ENCODE results near the gene HKDC1.
"Not testable (repeated sequence)": the region's sequence is repeated elsewhere in the genome, so short reads cannot be mapped to it uniquely, and the experiment has no call there.

Gene HKDC1

GRCh38 chr10:69220041-69220451 is at the start of gene HKDC1:
Gene HKDC1, plus strand, starts transcription at chr10:69220332. Its CDS starts 104 bp downstream, at chr10:69220436.
- Histone ChIP-seq H3K79me2 (ENCODE audit: control insufficient read depth, insufficient read depth, low read length, unreplicated experiment) (no peaks in the 10 kb centered on the region), H2AFZ (ENCODE audit: low read length, unreplicated experiment) (no peak within 1 kb of the TSS), H3K36me3 (ENCODE audit: insufficient read depth, low read length) (no peaks in the 10 kb centered on the region), H3K27me3 (ENCODE audit: insufficient read depth, low read length) (no peaks in the 10 kb centered on the region), H3K27ac (ENCODE audit: low read depth, low read length) (no peak within 1 kb of the TSS), H3K4me3 (ENCODE audit: low read depth, low read length) (no peak within 1 kb of the TSS), H3K4me1 (ENCODE audit: control insufficient read depth, insufficient read depth, low read length, unreplicated experiment) (peaks cover 37% of the 10 kb centered on the region)

- H3K79me2 ChIP-seq (ENCODE audit: control insufficient read depth, insufficient read depth, low read length, unreplicated experiment): no peaks in the 10 kb centered on the region
- no peaks in the 10 kb centered on the region for H3K27me3 ChIP-seq (ENCODE audit: insufficient read depth, low read length)
- no peak overlapping the region for H3K4me3 ChIP-seq (ENCODE audit: low read depth, low read length)
- H3K27ac ChIP-seq (ENCODE audit: low read depth, low read length): no peak overlapping the region
- peaks cover 32% of the 10 kb centered on the region for H3K36me3 ChIP-seq (ENCODE audit: insufficient read depth, low read length)
- no peaks in the 10 kb centered on the region for H3K4me1 ChIP-seq (ENCODE audit: control insufficient read depth, insufficient read depth, low read length, unreplicated experiment)
- no peak overlapping the region for H2AFZ ChIP-seq (ENCODE audit: low read length, unreplicated experiment)
These were observed 47.7 kb upstream of the HKDC1 start for GRCh38 chr10:69172241-69172982.

GRCh38 chr10:69175326-69175725 is 44.8 kb upstream of the HKDC1 start:
- H3K27me3 ChIP-seq (ENCODE audit: insufficient read depth, low read length); H3K4me1 ChIP-seq (ENCODE audit: control insufficient read depth, insufficient read depth, low read length, unreplicated experiment); H3K79me2 ChIP-seq (ENCODE audit: control insufficient read depth, insufficient read depth, low read length, unreplicated experiment); H3K4me3 ChIP-seq (ENCODE audit: low read depth, low read length); H2AFZ ChIP-seq (ENCODE audit: low read length, unreplicated experiment); H3K27ac ChIP-seq (ENCODE audit: low read depth, low read length): not testable (repeated sequence)
- peaks cover 23% of the 10 kb centered on the region for H3K36me3 ChIP-seq (ENCODE audit: insufficient read depth, low read length)

- H3K27ac ChIP-seq (ENCODE audit: low read depth, low read length): no peak overlapping the region
- H3K79me2 ChIP-seq (ENCODE audit: control insufficient read depth, insufficient read depth, low read length, unreplicated experiment): peaks cover 16% of the 10 kb centered on the region
- no peak overlapping the region for H2AFZ ChIP-seq (ENCODE audit: low read length, unreplicated experiment)
- no peak overlapping the region for H3K4me3 ChIP-seq (ENCODE audit: low read depth, low read length)
- H3K36me3 ChIP-seq (ENCODE audit: insufficient read depth, low read length): peaks cover 15% of the 10 kb centered on the region
- no peaks in the 10 kb centered on the region for H3K27me3 ChIP-seq (ENCODE audit: insufficient read depth, low read length)
- peaks cover 5% of the 10 kb centered on the region for H3K4me1 ChIP-seq (ENCODE audit: control insufficient read depth, insufficient read depth, low read length, unreplicated experiment)
These were observed 43.3 kb upstream of the HKDC1 start for GRCh38 chr10:69176823-69177222.

- H2AFZ ChIP-seq (ENCODE audit: low read length, unreplicated experiment): peak overlapping the region; percentile 92
- H3K79me2 ChIP-seq (ENCODE audit: control insufficient read depth, insufficient read depth, low read length, unreplicated experiment): peaks cover 38% of the 10 kb centered on the region
- H3K36me3 ChIP-seq (ENCODE audit: insufficient read depth, low read length): no peaks in the 10 kb centered on the region
- peak overlapping the region; percentile 99 for H3K4me3 ChIP-seq (ENCODE audit: low read depth, low read length)
- H3K4me1 ChIP-seq (ENCODE audit: control insufficient read depth, insufficient read depth, low read length, unreplicated experiment): peaks cover 5% of the 10 kb centered on the region
- no peaks in the 10 kb centered on the region for H3K27me3 ChIP-seq (ENCODE audit: insufficient read depth, low read length)
- H3K27ac ChIP-seq (ENCODE audit: low read depth, low read length): peak overlapping the region; percentile 96
These were observed 40.9 kb upstream of the HKDC1 start for GRCh38 chr10:69179089-69179742.

- Histone ChIP-seq H3K36me3 (ENCODE audit: insufficient read depth, low read length) (0 out of 2 replicates have a peak, but pooled peaks cover 3% of the 10 kb centered on the region), H3K79me2 (ENCODE audit: control insufficient read depth, insufficient read depth, low read length, unreplicated experiment) (peaks cover 44% of the 10 kb centered on the region), H3K27ac (ENCODE audit: low read depth, low read length) (peak within 1 kb of the TSS; percentile 96), H2AFZ (ENCODE audit: low read length, unreplicated experiment) (peak within 1 kb of the TSS; percentile 92), H3K4me3 (ENCODE audit: low read depth, low read length) (peak within 1 kb of the TSS; percentile 99), H3K4me1 (ENCODE audit: control insufficient read depth, insufficient read depth, low read length, unreplicated experiment) (peaks cover 5% of the 10 kb centered on the region), H3K27me3 (ENCODE audit: insufficient read depth, low read length) (no peaks in the 10 kb centered on the region)
These were observed 40.2 kb upstream of the HKDC1 start, which contains the start of gene SUPV3L1 for GRCh38 chr10:69179743-69180524. Gene SUPV3L1, plus strand, starts transcription at chr10:69180234. Its CDS starts 58 bp downstream, at chr10:69180292.

GRCh38 chr10:69180525-69181204 is 39.5 kb upstream of the HKDC1 start:
- Histone ChIP-seq H3K27ac (ENCODE audit: low read depth, low read length) (peak overlapping the region; percentile 96), H3K36me3 (ENCODE audit: insufficient read depth, low read length) (0 out of 2 replicates have a peak, but pooled peaks cover 3% of the 10 kb centered on the region), H3K4me1 (ENCODE audit: control insufficient read depth, insufficient read depth, low read length, unreplicated experiment) (peaks cover 5% of the 10 kb centered on the region), H3K27me3 (ENCODE audit: insufficient read depth, low read length) (no peaks in the 10 kb centered on the region), H3K4me3 (ENCODE audit: low read depth, low read length) (peak overlapping the region; percentile 99), H3K79me2 (ENCODE audit: control insufficient read depth, insufficient read depth, low read length, unreplicated experiment) (peaks cover 49% of the 10 kb centered on the region), H2AFZ (ENCODE audit: low read length, unreplicated experiment) (peak overlapping the region; percentile 92)

GRCh38 chr10:69181433-69181832 is 38.7 kb upstream of the HKDC1 start:
- Histone ChIP-seq H3K36me3 (ENCODE audit: insufficient read depth, low read length) (peaks cover 5% of the 10 kb centered on the region; the same call in 1 of the 2 replicates), H3K27me3 (ENCODE audit: insufficient read depth, low read length) (no peaks in the 10 kb centered on the region), H3K79me2 (ENCODE audit: control insufficient read depth, insufficient read depth, low read length, unreplicated experiment) (peaks cover 49% of the 10 kb centered on the region), H2AFZ (ENCODE audit: low read length, unreplicated experiment) (no peak overlapping the region), H3K4me1 (ENCODE audit: control insufficient read depth, insufficient read depth, low read length, unreplicated experiment) (peaks cover 5% of the 10 kb centered on the region), H3K27ac (ENCODE audit: low read depth, low read length) (peak overlapping the region; percentile 96; the same call in 1 of the 2 replicates), H3K4me3 (ENCODE audit: low read depth, low read length) (peak overlapping the region; percentile 99)

- Histone ChIP-seq H3K4me3 (ENCODE audit: low read depth, low read length) (no peak overlapping the region), H3K36me3 (ENCODE audit: insufficient read depth, low read length) (peaks cover 11% of the 10 kb centered on the region; the same call in 1 of the 2 replicates), H2AFZ (ENCODE audit: low read length, unreplicated experiment) (no peak overlapping the region), H3K27me3 (ENCODE audit: insufficient read depth, low read length) (no peaks in the 10 kb centered on the region), H3K4me1 (ENCODE audit: control insufficient read depth, insufficient read depth, low read length, unreplicated experiment) (peaks cover 5% of the 10 kb centered on the region), H3K79me2 (ENCODE audit: control insufficient read depth, insufficient read depth, low read length, unreplicated experiment) (peaks cover 49% of the 10 kb centered on the region), H3K27ac (ENCODE audit: low read depth, low read length) (no peak overlapping the region)
These were observed 38.1 kb upstream of the HKDC1 start for GRCh38 chr10:69182005-69182404.

GRCh38 chr10:69186524-69186923 is 33.6 kb upstream of the HKDC1 start:
- H3K79me2 ChIP-seq (ENCODE audit: control insufficient read depth, insufficient read depth, low read length, unreplicated experiment): peaks cover 35% of the 10 kb centered on the region
- H3K4me1 ChIP-seq (ENCODE audit: control insufficient read depth, insufficient read depth, low read length, unreplicated experiment): peaks cover 2% of the 10 kb centered on the region
- H3K27me3 ChIP-seq (ENCODE audit: insufficient read depth, low read length): no peaks in the 10 kb centered on the region
- H3K36me3 ChIP-seq (ENCODE audit: insufficient read depth, low read length): peaks cover 21% of the 10 kb centered on the region
- H3K4me3 ChIP-seq (ENCODE audit: low read depth, low read length): no peak overlapping the region
- no peak overlapping the region for H2AFZ ChIP-seq (ENCODE audit: low read length, unreplicated experiment)
- no peak overlapping the region for H3K27ac ChIP-seq (ENCODE audit: low read depth, low read length)
